HCT116 (cell line): ENCODE data around the gene FRMPD1. TPM values are rescaled to one million over a fixed set of nuclear protein-coding genes. Genes with fewer than 3 reads are reported as not detected.

Experiments
- ATAC-seq: fragments of 200-7000 bp; cut with Tn5 transposase; 2 replicates; pipeline ENCODE4 v1.9.1; 2020; ENCODE audit warnings: mild to moderate bottlenecking, moderate library complexity
- BruUV-seq: library from RNA; stranded (reverse); fragments of 400-500 nt; replicated peaks from 2 replicates; lab custom pipeline; 2021; lab: Mats Ljungman, UMichigan
- CTCF ChIA-PET: fragments of 300-600 bp; sonication (Branson Sonifier 250); formaldehyde crosslinking; loops from one replicate; lab custom pipeline; 2021; ENCODE audit warnings: antibody characterized with exemption; lab: Charles Lee
- POLR2A ChIA-PET: fragments of 300-600, 350-600 bp; sonication (Branson Sonifier 250); formaldehyde crosslinking; loops from one replicate; lab custom pipeline; 2021; ENCODE audit warnings: antibody characterized with exemption; lab: Charles Lee
- RAD21 ChIA-PET, 2 experiments: fragments of 300-600 bp; sonication (Branson Sonifier 250); formaldehyde crosslinking; loops; one replicate each; lab custom pipeline; 2023; ENCODE audit warnings: low total read pairs in 2 of 2; ENCODE audit not compliant: uncharacterized antibody in 2 of 2, unreplicated experiment in 2 of 2, low non-redundant PET in 1 of 2; lab: Charles Lee
- DNase-seq: peaks from one replicate; pipeline ENCODE4 v3.0.0-alpha.2; 2010; ENCODE audit warnings: low read depth, low spot score
- H2AFZ ChIP-seq: fragments of 200-600 bp; shearing (Covaris generic), sonication (generic); 2 replicates; pipeline ENCODE4 v1.6.1; 2017; ENCODE audit warnings: low read depth, mixed run types, mixed read lengths, antibody characterized with exemption, low read length; ENCODE audit not compliant: poor library complexity, severe bottlenecking
- H3K27ac ChIP-seq: 2 replicates; pipeline ENCODE4 v1.5.1; 2012; ENCODE audit warnings: low read depth, low read length
- H3K27me3 ChIP-seq: fragments of 200-600 bp; sonication (generic); 2 replicates; pipeline ENCODE4 v1.6.1; 2016; ENCODE audit warnings: mixed run types, low read length, mixed read lengths; ENCODE audit not compliant: insufficient read depth
- H3K36me3 ChIP-seq, 2 experiments: fragments of 200-500 bp in 1 of 2; fragments of 200-600 bp in 1 of 2; sonication (Bioruptor generic) in 1 of 2; sonication (generic) in 1 of 2; 2 replicates each; pipeline versions ENCODE4 v1.5.1 to v1.6.1; 2014 to 2016; ENCODE audit warnings: low read length in 2 of 2, inconsistent platforms in 1 of 2, mixed read lengths in 1 of 2, mixed run types in 1 of 2; ENCODE audit not compliant: insufficient read depth in 2 of 2, control insufficient read depth in 1 of 2
- H3K4me1 ChIP-seq, 2 experiments: fragments of 200-600 bp in 1 of 2; sonication (generic) in 1 of 2; 2 replicates each; pipeline versions ENCODE4 v1.5.1 to v1.6.1; 2012 to 2017; ENCODE audit warnings: low read length in 2 of 2, inconsistent platforms in 1 of 2, mild to moderate bottlenecking in 1 of 2, mixed read lengths in 1 of 2, mixed run types in 1 of 2, moderate library complexity in 1 of 2; ENCODE audit not compliant: insufficient read depth in 2 of 2, control insufficient read depth in 1 of 2
- H3K4me2 ChIP-seq: fragments of 200-600 bp; sonication (generic); 2 replicates; pipeline ENCODE4 v1.6.1; 2017; ENCODE audit warnings: mixed run types, low read length, mixed read lengths
- H3K4me3 ChIP-seq, 2 experiments: fragments of 200-600 bp in 1 of 2; sonication (generic) in 1 of 2; replicated peaks in 1 of 2; 2 replicates each; pipeline ENCODE4 v1.5.1; 2011 to 2016; ENCODE audit warnings: low read length in 2 of 2, control low read depth in 1 of 2, low read depth in 1 of 2, mild to moderate bottlenecking in 1 of 2, mixed read lengths in 1 of 2, mixed run types in 1 of 2
- H3K79me2 ChIP-seq: fragments of 200-600 bp; sonication (generic); 2 replicates; pipeline ENCODE4 v1.6.1; 2017; ENCODE audit warnings: mild to moderate bottlenecking, mixed run types, low read length, moderate library complexity, mixed read lengths; ENCODE audit not compliant: insufficient read depth
- H3K9ac ChIP-seq: fragments of 200-600 bp; sonication (generic); 2 replicates; pipeline ENCODE4 v1.6.1; 2016; ENCODE audit warnings: low read length, mixed read lengths
- H3K9me2 ChIP-seq: fragments of 200-600 bp; sonication (generic), shearing (Covaris generic); 2 replicates; pipeline ENCODE4 v1.6.1; 2017; ENCODE audit warnings: mixed run types, mild to moderate bottlenecking, moderate library complexity; ENCODE audit not compliant: insufficient read depth
- H3K9me3 ChIP-seq, 2 experiments: fragments of 200-500 bp in 1 of 2; fragments of 200-600 bp in 1 of 2; sonication (Bioruptor generic) in 1 of 2; sonication (generic) in 1 of 2; 2 replicates each; pipeline ENCODE4 v1.6.1; 2014 to 2017; ENCODE audit warnings: low read length in 2 of 2, mixed read lengths in 2 of 2, inconsistent platforms in 1 of 2, low read depth in 1 of 2, mild to moderate bottlenecking in 1 of 2, mixed run types in 1 of 2, moderate library complexity in 1 of 2; ENCODE audit not compliant: control insufficient read depth in 1 of 2, insufficient read depth in 1 of 2
- H4K20me1 ChIP-seq: fragments of 200-600 bp; sonication (generic), shearing (Covaris generic); 2 replicates; pipeline ENCODE4 v1.6.1; 2017; ENCODE audit warnings: mixed run types, mild to moderate bottlenecking, moderate library complexity; ENCODE audit not compliant: insufficient read depth
- CTCF ChIP-seq, 3 experiments: fragments of 200-600 bp in 1 of 3; sonication (generic) in 1 of 3; IDR thresholded peaks in 2 of 3; conservative IDR thresholded peaks in 1 of 3; 2 replicates each; pipeline ENCODE4 v1.5.1; 2012 to 2017; ENCODE audit warnings: low read depth in 2 of 3, low read length in 2 of 3, antibody characterized with exemption in 1 of 3, borderline replicate concordance in 1 of 3, control low read depth in 1 of 3, mild to moderate bottlenecking in 1 of 3, mixed read lengths in 1 of 3, mixed run types in 1 of 3, moderate library complexity in 1 of 3; ENCODE audit not compliant: insufficient read depth in 1 of 3
- EGR1 ChIP-seq: IDR thresholded peaks from 2 replicates; pipeline ENCODE4 v1.6.1; 2012; ENCODE audit warnings: low read depth
- MAX ChIP-seq: IDR thresholded peaks from 2 replicates; pipeline ENCODE4 v1.6.1; 2012
- POLR2A ChIP-seq: IDR thresholded peaks from 2 replicates; pipeline ENCODE4 v1.7.0; 2011; ENCODE audit warnings: borderline replicate concordance; ENCODE audit not compliant: insufficient read depth, insufficient read length; ENCODE audit errors: extremely low read depth
- YY1 ChIP-seq: IDR thresholded peaks from 2 replicates; pipeline ENCODE4 v1.6.1; 2011; ENCODE audit warnings: low read length, low read depth, moderate library complexity, mild to moderate bottlenecking; ENCODE audit not compliant: insufficient replicate concordance; ENCODE audit errors: extremely low read depth
- ZFX ChIP-seq: fragments of 450-650 bp; IDR thresholded peaks from 2 replicates; pipeline ENCODE4 v1.6.1; 2017
- intact Hi-C: fragments of 100-400 bp; cut with micrococcal nuclease; formaldehyde crosslinking; loops from 2 replicates; pipeline ENCODE4 v1.10.0; 2022
- total RNA-seq: library from RNA; stranded (reverse); gene quantifications from one replicate; pipeline ENCODE4 v1.2.1, GENCODE V29; 2021; ENCODE audit not compliant: unreplicated experiment
- TF ChIP-seq, protein P1 (sequence below): IDR thresholded peaks from 2 replicates; pipeline ENCODE4 v1.6.1; 2012
- TF ChIP-seq, protein P2 (sequence below): IDR thresholded peaks from 2 replicates; pipeline ENCODE4 v1.6.1; 2012; ENCODE audit warnings: low read depth

The FRMPD1 gene
- total RNA-seq, 1 experiment from 2014 or later = 0.52 TPM

DNA sequence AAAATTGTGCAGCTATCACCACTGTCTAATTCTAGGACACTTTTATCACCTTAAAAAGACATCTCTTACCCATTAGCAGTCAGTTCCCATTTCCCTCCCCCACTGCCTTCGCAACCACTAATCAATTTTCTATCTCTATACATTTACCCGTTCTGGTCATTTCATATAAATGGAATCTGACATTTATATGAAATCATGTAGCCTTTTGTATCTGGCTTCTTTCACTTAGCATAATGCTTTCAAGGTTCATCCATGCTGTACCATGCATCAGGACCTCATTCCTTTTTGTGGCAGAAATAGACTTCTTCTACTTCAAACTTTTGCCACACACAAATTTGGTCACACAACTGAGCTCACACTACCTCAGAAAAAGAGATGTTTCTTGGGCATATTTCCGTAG is 32.2 kb downstream of the FRMPD1 start:
- BruUV-seq = no TSS peak
- Histone ChIP-seq H3K9ac (no peak overlapping the region), H3K4me2 (no peak overlapping the region), H3K4me1 (no peaks in the 10 kb centered on the region), H3K9me2 (no peaks in the 10 kb centered on the region), H4K20me1 (no peaks in the 10 kb centered on the region), H3K9me3 (no peaks in the 10 kb centered on the region), H3K36me3 (no peaks in the 10 kb centered on the region), H2AFZ (no peak overlapping the region), H3K4me3 (no peak overlapping the region), H3K27me3 (peaks cover 27% of the 10 kb centered on the region; the same call in 1 of the 2 replicates), H3K79me2 (no peaks in the 10 kb centered on the region), H3K27ac (no peak overlapping the region)
- ATAC-seq = no peak
- no peak for DNase-seq
- intact Hi-C loops = no loop called here
- CTCF ChIA-PET = no interaction called here
- RAD21 ChIA-PET = no interaction called here
- no peak for TF ChIP-seq YY1
- no peak for TF ChIP-seq EGR1
- no peak for TF ChIP-seq CTCF (IDR thresholded peaks at IDR 0.05 in 2 of 3, conservative IDR thresholded peaks at IDR 0.05 in 1 of 3; ENCODE audit: borderline replicate concordance in 1 of 3, insufficient read depth in 1 of 3, low read depth in 2 of 3, low read length in 2 of 3)
- TF ChIP-seq, protein P1, sequence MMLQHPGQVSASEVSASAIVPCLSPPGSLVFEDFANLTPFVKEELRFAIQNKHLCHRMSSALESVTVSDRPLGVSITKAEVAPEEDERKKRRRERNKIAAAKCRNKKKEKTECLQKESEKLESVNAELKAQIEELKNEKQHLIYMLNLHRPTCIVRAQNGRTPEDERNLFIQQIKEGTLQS = no peak
- TF ChIP-seq ZFX = no peak
- TF ChIP-seq, protein P2, sequence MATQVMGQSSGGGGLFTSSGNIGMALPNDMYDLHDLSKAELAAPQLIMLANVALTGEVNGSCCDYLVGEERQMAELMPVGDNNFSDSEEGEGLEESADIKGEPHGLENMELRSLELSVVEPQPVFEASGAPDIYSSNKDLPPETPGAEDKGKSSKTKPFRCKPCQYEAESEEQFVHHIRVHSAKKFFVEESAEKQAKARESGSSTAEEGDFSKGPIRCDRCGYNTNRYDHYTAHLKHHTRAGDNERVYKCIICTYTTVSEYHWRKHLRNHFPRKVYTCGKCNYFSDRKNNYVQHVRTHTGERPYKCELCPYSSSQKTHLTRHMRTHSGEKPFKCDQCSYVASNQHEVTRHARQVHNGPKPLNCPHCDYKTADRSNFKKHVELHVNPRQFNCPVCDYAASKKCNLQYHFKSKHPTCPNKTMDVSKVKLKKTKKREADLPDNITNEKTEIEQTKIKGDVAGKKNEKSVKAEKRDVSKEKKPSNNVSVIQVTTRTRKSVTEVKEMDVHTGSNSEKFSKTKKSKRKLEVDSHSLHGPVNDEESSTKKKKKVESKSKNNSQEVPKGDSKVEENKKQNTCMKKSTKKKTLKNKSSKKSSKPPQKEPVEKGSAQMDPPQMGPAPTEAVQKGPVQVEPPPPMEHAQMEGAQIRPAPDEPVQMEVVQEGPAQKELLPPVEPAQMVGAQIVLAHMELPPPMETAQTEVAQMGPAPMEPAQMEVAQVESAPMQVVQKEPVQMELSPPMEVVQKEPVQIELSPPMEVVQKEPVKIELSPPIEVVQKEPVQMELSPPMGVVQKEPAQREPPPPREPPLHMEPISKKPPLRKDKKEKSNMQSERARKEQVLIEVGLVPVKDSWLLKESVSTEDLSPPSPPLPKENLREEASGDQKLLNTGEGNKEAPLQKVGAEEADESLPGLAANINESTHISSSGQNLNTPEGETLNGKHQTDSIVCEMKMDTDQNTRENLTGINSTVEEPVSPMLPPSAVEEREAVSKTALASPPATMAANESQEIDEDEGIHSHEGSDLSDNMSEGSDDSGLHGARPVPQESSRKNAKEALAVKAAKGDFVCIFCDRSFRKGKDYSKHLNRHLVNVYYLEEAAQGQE = no peak
- TF ChIP-seq MAX = no peak
- TF ChIP-seq POLR2A = no peak
- POLR2A ChIA-PET = no interaction called here
